Stimulated activated CD8-positive, alpha-beta memory T cell treated with anti-CD3 and anti-CD28 coated beads, Interleukin-15, amount 100 ng/mL, for 24 hours (primary cell): ENCODE results near the gene CNTNAP5.

Experiments
- DNase-seq: peaks from one replicate; pipeline ENCODE4 v3.0.0-alpha.2; 2020; ENCODE audit warnings: low read depth

Gene CNTNAP5

GRCh38 chr2:124898827-124899226, 873.7 kb downstream of the CNTNAP5 start:
- DNase-seq, result no peak

- no peak for DNase-seq
These were observed 883.3 kb downstream of the CNTNAP5 start for GRCh38 chr2:124908411-124908810.

- DNase-seq, result no peak
These were observed 886.5 kb downstream of the CNTNAP5 start for GRCh38 chr2:124911560-124911959.

DNA sequence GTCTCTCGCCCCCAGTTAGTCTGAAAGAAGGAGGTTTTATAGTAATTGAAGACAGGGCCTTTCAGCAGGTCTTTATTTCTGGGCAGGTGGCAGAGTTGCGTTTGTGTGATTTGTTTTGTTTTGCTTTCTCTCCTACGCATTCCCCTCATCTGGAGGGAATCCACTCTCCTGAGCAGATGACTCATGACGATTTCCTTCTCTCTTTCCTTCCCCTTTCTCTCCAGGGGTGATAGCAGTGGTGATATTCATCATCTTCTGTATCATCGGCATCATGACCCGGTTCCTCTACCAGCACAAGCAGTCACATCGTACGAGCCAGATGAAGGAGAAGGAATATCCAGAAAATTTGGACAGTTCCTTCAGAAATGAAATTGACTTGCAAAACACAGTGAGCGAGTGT, 888.8 kb downstream of the CNTNAP5 start:
- DNase-seq, result no peak

- no peak for DNase-seq
These were observed 890.5 kb downstream of the CNTNAP5 start for GRCh38 chr2:124915567-124915966.

DNA sequence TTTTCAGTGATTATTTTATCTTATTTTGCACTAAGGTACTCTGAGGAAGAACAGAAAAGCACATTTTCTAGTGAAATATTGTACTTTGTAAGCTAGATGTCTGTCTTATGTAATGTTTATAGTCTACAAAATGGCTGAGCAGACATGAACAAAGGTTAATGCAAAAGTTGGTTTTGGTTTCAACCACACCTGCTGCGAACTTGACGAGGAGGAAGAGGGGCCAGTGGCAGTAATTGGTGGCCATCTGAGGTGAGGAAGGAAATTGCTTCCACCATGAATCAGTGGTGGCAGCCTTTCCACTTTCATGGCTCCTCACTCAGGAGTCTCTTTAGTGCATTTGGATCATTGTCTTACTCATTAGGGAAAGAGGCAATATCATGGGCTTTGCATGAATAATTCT, 894.2 kb downstream of the CNTNAP5 start:
- DNase-seq, result no peak

- DNase-seq, result no peak
These were observed 895.4 kb downstream of the CNTNAP5 start for GRCh38 chr2:124920448-124920847.

- DNase-seq, result no peak
These were observed 896.1 kb downstream of the CNTNAP5 start for GRCh38 chr2:124921191-124921590.

DNA sequence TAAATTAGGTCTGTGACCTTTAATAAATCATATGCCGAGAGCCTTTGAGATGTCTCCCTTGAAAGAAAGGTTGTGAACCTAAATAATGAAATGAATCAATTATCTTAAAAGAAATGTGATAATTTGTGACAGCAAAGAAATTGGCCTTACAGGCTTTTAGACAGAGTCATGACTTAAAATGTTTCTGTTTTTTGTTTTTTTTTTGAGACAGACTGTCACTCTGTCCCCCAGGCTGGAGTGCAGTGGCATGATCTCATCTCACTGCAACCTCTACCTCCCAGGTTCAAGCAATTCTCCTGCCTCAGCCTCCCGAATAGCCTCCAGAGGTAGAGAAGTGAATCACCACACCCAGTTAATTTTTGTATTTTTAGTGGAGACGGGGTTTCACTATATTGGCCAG, 898.0 kb downstream of the CNTNAP5 start:
- DNase-seq, result no peak

DNA sequence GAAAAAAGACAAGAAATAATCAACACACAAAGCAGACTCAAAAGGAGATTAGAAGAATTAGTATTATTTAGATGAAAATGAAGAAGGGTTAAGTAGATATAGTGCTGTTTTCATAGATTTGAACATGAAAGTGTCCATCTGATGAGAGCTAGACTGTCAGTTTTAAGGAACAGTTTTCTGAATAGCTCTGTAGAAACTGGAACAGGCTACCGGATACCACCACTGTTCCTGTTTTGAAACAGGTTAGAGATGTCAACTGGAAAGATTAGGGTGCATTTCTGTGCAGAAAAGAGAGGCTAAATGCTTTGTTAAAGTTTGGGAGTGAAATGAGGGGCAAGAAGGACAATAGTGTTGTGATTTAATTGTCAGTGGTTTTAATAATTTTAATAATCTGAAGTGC, 908.8 kb downstream of the CNTNAP5 start:
- DNase-seq, result no peak

- DNase-seq, result no peak
These were observed 928.8 kb downstream of the CNTNAP5 start for GRCh38 chr2:124953921-124954320.

GRCh38 chr2:124959581-124959980, 934.5 kb downstream of the CNTNAP5 start:
- no peak for DNase-seq

- no peak for DNase-seq
These were observed 936.0 kb downstream of the CNTNAP5 start for GRCh38 chr2:124961132-124961531.
